HL-60 (cell line): Measurements from ENCODE around the gene CACNA1C.

Experiments used
- DNase-seq, 2 experiments: peaks; one replicate each; pipeline ENCODE4 v3.0.0-alpha.2; 2010 to 2020; ENCODE audit warnings: low read depth in 1 of 2, low spot score in 1 of 2
- H3K27ac ChIP-seq: fragments of 250-450 bp; sonication (Bioruptor Pico); replicated peaks from 2 replicates; pipeline ENCODE4 v1.5.1; 2020; ENCODE audit warnings: mild to moderate bottlenecking, moderate library complexity
- H3K27me3 ChIP-seq: fragments of 250-450 bp; sonication (Bioruptor Pico); 2 replicates; pipeline ENCODE4 v1.5.1; 2021; ENCODE audit warnings: mild to moderate bottlenecking, moderate library complexity; ENCODE audit not compliant: insufficient read depth, poor library complexity, severe bottlenecking
- H3K4me3 ChIP-seq: replicated peaks from 2 replicates; pipeline ENCODE4 v1.5.1; 2011; ENCODE audit warnings: mild to moderate bottlenecking, control low read depth, low read length; ENCODE audit not compliant: insufficient read depth
- GABPA ChIP-seq: IDR thresholded peaks from 2 replicates; pipeline ENCODE4 v1.6.1; 2012; ENCODE audit warnings: low read depth
- POLR2AphosphoS5 ChIP-seq: IDR thresholded peaks from 2 replicates; pipeline ENCODE4 v1.6.1; 2012; ENCODE audit warnings: low read depth
- REST ChIP-seq: IDR thresholded peaks from 2 replicates; pipeline ENCODE4 v1.6.1; 2012; ENCODE audit warnings: low read depth; ENCODE audit not compliant: insufficient replicate concordance
- SPI1 ChIP-seq: IDR thresholded peaks from 2 replicates; pipeline ENCODE4 v1.6.1; 2012; ENCODE audit warnings: low read depth, mild to moderate bottlenecking, borderline replicate concordance
- TF ChIP-seq, protein P1 (sequence below): IDR thresholded peaks from one replicate; pipeline ENCODE4 v1.5.1; 2011; ENCODE audit warnings: low read length, control low read depth, inconsistent platforms; ENCODE audit not compliant: insufficient read depth

CACNA1C gene

DNA sequence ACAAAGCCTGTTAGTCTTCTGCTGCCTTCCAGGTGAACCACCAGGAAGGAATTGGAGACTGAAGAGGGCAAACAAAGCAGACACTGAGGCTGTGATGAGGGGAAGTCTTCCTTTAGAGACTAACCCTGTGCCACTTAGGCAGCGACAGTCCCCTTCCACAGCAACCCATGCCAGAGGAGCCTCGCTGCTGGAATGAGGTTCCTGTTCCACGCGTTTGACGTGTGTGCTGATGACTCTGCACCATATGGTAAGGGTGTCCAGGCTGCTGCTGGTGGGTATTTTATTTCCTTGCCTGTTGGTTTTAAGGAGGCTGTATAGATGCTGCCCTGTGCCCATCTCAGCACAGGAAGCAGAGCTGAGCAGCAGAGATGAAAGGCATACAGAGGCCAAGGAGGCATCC lies 380.1 kb downstream of the CACNA1C start:
- no peak for TF ChIP-seq POLR2AphosphoS5
- TF ChIP-seq, protein P1, sequence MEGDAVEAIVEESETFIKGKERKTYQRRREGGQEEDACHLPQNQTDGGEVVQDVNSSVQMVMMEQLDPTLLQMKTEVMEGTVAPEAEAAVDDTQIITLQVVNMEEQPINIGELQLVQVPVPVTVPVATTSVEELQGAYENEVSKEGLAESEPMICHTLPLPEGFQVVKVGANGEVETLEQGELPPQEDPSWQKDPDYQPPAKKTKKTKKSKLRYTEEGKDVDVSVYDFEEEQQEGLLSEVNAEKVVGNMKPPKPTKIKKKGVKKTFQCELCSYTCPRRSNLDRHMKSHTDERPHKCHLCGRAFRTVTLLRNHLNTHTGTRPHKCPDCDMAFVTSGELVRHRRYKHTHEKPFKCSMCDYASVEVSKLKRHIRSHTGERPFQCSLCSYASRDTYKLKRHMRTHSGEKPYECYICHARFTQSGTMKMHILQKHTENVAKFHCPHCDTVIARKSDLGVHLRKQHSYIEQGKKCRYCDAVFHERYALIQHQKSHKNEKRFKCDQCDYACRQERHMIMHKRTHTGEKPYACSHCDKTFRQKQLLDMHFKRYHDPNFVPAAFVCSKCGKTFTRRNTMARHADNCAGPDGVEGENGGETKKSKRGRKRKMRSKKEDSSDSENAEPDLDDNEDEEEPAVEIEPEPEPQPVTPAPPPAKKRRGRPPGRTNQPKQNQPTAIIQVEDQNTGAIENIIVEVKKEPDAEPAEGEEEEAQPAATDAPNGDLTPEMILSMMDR = no peak
- TF ChIP-seq GABPA = no peak
- TF ChIP-seq REST = no peak
- Histone ChIP-seq H3K27ac (no peak overlapping the region), H3K27me3 (no peaks in the 10 kb centered on the region), H3K4me3 (no peak overlapping the region)
- DNase-seq = no peak

DNA sequence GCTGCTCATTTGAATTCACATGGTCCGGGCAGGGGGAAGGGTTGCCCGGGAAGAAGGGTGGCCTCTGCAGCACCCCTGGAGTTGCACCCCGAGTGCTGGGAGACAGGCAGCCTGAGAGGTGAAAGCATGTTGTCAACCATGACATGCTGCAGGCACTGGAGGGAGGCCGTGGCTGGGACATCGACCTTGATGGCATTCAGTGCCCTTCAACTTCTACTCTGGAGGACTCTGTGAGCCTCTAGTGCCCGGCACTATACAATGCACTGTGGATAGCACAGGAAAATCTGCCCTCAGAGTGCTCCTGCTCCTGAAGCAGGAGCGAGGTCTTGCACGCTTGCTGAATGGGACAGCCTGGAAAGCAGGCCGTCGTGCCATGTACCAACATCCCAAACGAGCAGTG lies 382.7 kb downstream of the CACNA1C start:
- H3K27ac ChIP-seq = no peak overlapping the region
- no peak for DNase-seq
- TF ChIP-seq POLR2AphosphoS5 (no peak), REST (no peak), GABPA (no peak), SPI1 (no peak)
- TF ChIP-seq, protein P1 = no peak
- H3K27me3 ChIP-seq = no peaks in the 10 kb centered on the region
- no peak overlapping the region for H3K4me3 ChIP-seq

DNA sequence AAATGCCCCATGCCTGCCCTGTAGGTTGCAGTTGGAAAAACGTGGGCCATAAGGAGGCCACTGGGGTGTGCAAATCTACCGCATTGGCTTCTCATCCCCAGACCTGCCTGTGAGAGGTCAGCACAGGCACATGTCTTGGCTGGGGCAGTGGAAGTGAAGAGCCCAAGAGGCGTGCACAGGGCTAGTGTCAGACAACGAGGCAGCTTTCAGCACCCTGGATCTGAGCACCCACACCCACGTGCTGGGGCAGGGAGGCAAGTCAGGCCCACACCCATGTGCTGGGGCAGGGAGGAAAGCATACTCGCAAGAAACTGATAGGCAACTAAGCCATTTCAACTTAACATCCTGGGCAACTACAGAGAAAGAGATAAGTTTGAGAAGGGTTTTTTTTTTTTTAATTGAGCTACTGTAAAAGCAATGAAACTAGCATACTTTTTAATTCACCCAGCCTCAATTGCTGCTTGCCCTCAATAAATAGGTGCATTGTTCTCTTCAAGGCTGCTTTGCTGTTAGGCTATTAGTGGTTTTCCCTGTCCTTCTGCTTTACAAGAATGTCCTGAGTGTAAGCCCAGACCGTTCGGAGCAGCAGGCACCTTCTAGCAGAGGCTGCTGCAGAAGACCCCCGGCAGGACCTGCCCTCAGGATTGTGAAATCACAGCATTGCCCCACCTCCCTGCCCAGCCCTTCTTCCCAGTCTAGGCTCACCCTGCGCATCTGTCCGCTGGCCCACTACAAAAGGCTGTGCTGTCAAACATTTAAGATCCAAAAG lies 386.7 kb downstream of the CACNA1C start:
- H3K27me3 ChIP-seq = no peaks in the 10 kb centered on the region
- H3K27ac ChIP-seq = no peak overlapping the region
- no peak overlapping the region for H3K4me3 ChIP-seq
- no peak for DNase-seq
- TF ChIP-seq, protein P1 = no peak
- TF ChIP-seq POLR2AphosphoS5 (no peak), SPI1 (no peak), REST (no peak), GABPA (no peak)
